ENCODE results near the gene OR8B12.

The OR8B12 gene

GRCh38 chr11:124583781-124584180 is 40.3 kb upstream of the OR8B12 start:
- TF ChIP-seq, protein P1, sequence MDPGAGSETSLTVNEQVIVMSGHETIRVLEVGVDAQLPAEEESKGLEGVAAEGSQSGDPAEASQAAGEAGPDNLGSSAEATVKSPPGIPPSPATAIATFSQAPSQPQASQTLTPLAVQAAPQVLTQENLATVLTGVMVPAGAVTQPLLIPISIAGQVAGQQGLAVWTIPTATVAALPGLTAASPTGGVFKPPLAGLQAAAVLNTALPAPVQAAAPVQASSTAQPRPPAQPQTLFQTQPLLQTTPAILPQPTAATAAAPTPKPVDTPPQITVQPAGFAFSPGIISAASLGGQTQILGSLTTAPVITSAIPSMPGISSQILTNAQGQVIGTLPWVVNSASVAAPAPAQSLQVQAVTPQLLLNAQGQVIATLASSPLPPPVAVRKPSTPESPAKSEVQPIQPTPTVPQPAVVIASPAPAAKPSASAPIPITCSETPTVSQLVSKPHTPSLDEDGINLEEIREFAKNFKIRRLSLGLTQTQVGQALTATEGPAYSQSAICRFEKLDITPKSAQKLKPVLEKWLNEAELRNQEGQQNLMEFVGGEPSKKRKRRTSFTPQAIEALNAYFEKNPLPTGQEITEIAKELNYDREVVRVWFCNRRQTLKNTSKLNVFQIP (CRISPR knock-in tag; IDR thresholded peaks at IDR 0.05; ENCODE audit: borderline replicate concordance, low read depth), result no peak
- TF ChIP-seq OSR1 (CRISPR knock-in tag; IDR thresholded peaks at IDR 0.05) (no peak), ZFP3 (CRISPR knock-in tag; IDR thresholded peaks at IDR 0.05) (no peak), PPARA (CRISPR knock-in tag; IDR thresholded peaks at IDR 0.05; ENCODE audit: borderline replicate concordance) (no peak), TCF4 (CRISPR knock-in tag; IDR thresholded peaks at IDR 0.05; ENCODE audit: borderline replicate concordance) (no peak)
- no peak for ATAC-seq

GRCh38 chr11:124582565-124582964 is 39.1 kb upstream of the OR8B12 start:
- no peak for ATAC-seq
- TF ChIP-seq BACH2 (CRISPR knock-in tag; IDR thresholded peaks at IDR 0.05; ENCODE audit: borderline replicate concordance) (no peak), ISL1 (CRISPR knock-in tag; IDR thresholded peaks at IDR 0.05) (no peak), ZFP30 (CRISPR knock-in tag; IDR thresholded peaks at IDR 0.05) (no peak), ZC3H10 (CRISPR knock-in tag; IDR thresholded peaks at IDR 0.05) (no peak), GLIS3 (CRISPR knock-in tag; IDR thresholded peaks at IDR 0.05) (no peak), TCF4 (CRISPR knock-in tag; IDR thresholded peaks at IDR 0.05; ENCODE audit: borderline replicate concordance) (no peak), ZFP3 (CRISPR knock-in tag; IDR thresholded peaks at IDR 0.05) (no peak), ESRRG (CRISPR knock-in tag; IDR thresholded peaks at IDR 0.05) (no peak), PPARA (CRISPR knock-in tag; IDR thresholded peaks at IDR 0.05; ENCODE audit: borderline replicate concordance) (no peak), PATZ1 (CRISPR knock-in tag; IDR thresholded peaks at IDR 0.05; ENCODE audit: borderline replicate concordance) (no peak), SNAI2 (CRISPR knock-in tag; IDR thresholded peaks at IDR 0.05) (no peak)
- TF ChIP-seq, protein P2, sequence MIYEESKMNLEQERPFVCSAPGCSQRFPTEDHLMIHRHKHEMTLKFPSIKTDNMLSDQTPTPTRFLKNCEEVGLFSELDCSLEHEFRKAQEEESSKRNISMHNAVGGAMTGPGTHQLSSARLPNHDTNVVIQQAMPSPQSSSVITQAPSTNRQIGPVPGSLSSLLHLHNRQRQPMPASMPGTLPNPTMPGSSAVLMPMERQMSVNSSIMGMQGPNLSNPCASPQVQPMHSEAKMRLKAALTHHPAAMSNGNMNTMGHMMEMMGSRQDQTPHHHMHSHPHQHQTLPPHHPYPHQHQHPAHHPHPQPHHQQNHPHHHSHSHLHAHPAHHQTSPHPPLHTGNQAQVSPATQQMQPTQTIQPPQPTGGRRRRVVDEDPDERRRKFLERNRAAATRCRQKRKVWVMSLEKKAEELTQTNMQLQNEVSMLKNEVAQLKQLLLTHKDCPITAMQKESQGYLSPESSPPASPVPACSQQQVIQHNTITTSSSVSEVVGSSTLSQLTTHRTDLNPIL (CRISPR knock-in tag; IDR thresholded peaks at IDR 0.05; ENCODE audit: low read depth), result no peak

DNA sequence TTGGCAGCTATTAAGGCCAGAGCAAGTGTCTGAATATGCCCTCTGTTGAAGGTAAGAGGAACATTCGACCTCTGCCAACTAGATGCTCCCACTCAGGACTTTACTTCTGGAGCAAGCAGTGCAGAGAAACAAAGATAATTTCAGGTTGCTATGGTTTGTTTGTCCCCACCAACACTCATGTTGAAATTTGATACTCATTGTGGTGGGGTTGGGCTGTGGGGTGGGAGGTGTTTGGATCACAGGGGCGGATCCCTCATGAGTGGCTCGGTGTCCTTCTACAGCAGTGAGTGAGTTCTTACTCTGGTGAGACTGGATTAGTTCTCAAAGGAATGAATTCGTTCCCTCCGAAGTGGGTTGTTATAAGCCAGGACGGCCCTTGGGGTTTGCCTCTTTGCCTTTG is 38.4 kb upstream of the OR8B12 start:
- no peak for ATAC-seq
- TF ChIP-seq ARNTL (CRISPR knock-in tag; IDR thresholded peaks at IDR 0.05; ENCODE audit: borderline replicate concordance, low read depth) (no peak), ZNF565 (CRISPR knock-in tag; conservative IDR thresholded peaks at IDR 0.05; ENCODE audit: low read depth) (no peak), RARB (CRISPR knock-in tag; IDR thresholded peaks at IDR 0.05) (no peak), OSR1 (CRISPR knock-in tag; IDR thresholded peaks at IDR 0.05) (no peak), ZC3H10 (CRISPR knock-in tag; IDR thresholded peaks at IDR 0.05) (no peak), ISL1 (CRISPR knock-in tag; IDR thresholded peaks at IDR 0.05) (no peak), PPARA (CRISPR knock-in tag; IDR thresholded peaks at IDR 0.05; ENCODE audit: borderline replicate concordance) (no peak), ZFP3 (CRISPR knock-in tag; IDR thresholded peaks at IDR 0.05) (no peak), ZNF70 (CRISPR knock-in tag; IDR thresholded peaks at IDR 0.05) (no peak), CSDC2 (CRISPR knock-in tag; IDR thresholded peaks at IDR 0.05) (no peak), ZNF8 (CRISPR knock-in tag; IDR thresholded peaks at IDR 0.05) (no peak)
- TF ChIP-seq, protein P1 (CRISPR knock-in tag; IDR thresholded peaks at IDR 0.05; ENCODE audit: borderline replicate concordance, low read depth), result no peak
- TF ChIP-seq, protein P3, sequence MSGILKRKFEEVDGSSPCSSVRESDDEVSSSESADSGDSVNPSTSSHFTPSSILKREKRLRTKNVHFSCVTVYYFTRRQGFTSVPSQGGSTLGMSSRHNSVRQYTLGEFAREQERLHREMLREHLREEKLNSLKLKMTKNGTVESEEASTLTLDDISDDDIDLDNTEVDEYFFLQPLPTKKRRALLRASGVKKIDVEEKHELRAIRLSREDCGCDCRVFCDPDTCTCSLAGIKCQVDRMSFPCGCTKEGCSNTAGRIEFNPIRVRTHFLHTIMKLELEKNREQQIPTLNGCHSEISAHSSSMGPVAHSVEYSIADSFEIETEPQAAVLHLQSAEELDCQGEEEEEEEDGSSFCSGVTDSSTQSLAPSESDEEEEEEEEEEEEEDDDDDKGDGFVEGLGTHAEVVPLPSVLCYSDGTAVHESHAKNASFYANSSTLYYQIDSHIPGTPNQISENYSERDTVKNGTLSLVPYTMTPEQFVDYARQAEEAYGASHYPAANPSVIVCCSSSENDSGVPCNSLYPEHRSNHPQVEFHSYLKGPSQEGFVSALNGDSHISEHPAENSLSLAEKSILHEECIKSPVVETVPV (CRISPR knock-in tag; IDR thresholded peaks at IDR 0.05), result no peak
- TF ChIP-seq, protein P2 (CRISPR knock-in tag; IDR thresholded peaks at IDR 0.05; ENCODE audit: low read depth), result no peak
- TF ChIP-seq, protein P4, sequence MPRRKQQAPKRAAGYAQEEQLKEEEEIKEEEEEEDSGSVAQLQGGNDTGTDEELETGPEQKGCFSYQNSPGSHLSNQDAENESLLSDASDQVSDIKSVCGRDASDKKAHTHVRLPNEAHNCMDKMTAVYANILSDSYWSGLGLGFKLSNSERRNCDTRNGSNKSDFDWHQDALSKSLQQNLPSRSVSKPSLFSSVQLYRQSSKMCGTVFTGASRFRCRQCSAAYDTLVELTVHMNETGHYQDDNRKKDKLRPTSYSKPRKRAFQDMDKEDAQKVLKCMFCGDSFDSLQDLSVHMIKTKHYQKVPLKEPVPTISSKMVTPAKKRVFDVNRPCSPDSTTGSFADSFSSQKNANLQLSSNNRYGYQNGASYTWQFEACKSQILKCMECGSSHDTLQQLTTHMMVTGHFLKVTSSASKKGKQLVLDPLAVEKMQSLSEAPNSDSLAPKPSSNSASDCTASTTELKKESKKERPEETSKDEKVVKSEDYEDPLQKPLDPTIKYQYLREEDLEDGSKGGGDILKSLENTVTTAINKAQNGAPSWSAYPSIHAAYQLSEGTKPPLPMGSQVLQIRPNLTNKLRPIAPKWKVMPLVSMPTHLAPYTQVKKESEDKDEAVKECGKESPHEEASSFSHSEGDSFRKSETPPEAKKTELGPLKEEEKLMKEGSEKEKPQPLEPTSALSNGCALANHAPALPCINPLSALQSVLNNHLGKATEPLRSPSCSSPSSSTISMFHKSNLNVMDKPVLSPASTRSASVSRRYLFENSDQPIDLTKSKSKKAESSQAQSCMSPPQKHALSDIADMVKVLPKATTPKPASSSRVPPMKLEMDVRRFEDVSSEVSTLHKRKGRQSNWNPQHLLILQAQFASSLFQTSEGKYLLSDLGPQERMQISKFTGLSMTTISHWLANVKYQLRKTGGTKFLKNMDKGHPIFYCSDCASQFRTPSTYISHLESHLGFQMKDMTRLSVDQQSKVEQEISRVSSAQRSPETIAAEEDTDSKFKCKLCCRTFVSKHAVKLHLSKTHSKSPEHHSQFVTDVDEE (CRISPR knock-in tag; IDR thresholded peaks at IDR 0.05), result no peak

Data from SK-N-SH treated with all-trans-retinoic acid at 6 μM for 48 hours (cell line).